Epithelial cell of esophagus (primary cell): ENCODE results near the gene ELF2.

ENCODE experiments used
- DNase-seq: peaks from one replicate; pipeline ENCODE4 v3.0.0; 2010; ENCODE audit warnings: low read depth
- H3K4me3 ChIP-seq: 2 replicates; pipeline ENCODE4 v1.5.1; 2011; ENCODE audit warnings: mild to moderate bottlenecking, low read length, control low read depth
- CTCF ChIP-seq: IDR thresholded peaks from 2 replicates; pipeline ENCODE4 v1.5.1; 2011; ENCODE audit warnings: low read depth, mild to moderate bottlenecking, low read length, control low read depth, inconsistent platforms; ENCODE audit not compliant: insufficient read depth; ENCODE audit errors: missing control alignments

ELF2 gene

GRCh38 chr4:139018971-139019758, 157.9 kb downstream of the ELF2 start:
- TF ChIP-seq CTCF, result no peak
- H3K4me3 ChIP-seq, result no peak overlapping the region
- DNase-seq, result no peak

DNA sequence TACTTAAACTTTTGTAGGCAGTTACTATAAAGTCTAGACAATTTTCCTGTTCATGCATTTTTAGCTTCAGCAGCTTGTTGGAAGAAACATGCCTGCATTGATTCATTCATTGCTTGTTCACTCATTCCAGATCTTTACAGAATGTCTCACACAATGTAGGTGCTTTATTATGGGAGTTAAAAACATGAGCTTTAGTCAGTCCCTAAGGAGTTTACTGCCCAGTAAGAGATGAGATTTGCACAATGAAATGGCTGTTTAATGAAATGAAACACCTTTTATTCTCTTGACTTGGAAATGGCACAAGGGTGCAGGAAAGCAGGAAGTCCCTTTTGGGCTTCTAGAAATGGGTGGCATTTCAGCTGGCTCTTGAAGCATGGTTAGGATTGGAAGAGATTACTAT, 158.5 kb downstream of the ELF2 start:
- no peak overlapping the region for H3K4me3 ChIP-seq
- TF ChIP-seq CTCF, result no peak
- no peak for DNase-seq

- no peak for TF ChIP-seq CTCF
- no peak overlapping the region for H3K4me3 ChIP-seq
- no peak for DNase-seq
These were observed 159.2 kb downstream of the ELF2 start for GRCh38 chr4:139017861-139018260.

DNA sequence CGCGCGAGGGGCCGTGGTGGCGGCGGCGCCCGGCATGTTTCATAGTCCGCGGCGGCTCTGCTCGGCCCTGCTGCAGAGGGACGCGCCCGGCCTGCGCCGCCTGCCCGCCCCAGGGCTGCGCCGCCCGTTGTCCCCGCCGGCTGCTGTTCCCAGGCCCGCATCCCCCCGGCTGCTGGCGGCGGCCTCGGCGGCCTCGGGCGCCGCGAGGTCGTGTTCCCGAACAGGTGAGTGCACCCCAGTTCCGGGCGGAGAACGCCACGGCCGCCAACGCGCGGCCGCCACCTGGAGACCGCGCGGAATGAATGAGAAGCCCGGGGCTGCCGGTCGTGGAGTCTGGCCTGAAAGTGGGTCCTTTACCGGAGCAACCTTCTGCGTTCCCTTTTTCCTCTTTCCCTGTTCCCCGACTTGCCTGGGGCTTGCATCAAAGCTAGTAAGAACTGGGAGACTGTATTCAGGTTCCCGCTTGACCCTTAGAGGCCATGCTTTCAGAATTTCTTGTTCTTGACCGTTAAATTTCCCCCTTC, 161.0 kb downstream of the ELF2 start:
- DNase-seq, result no peak
- TF ChIP-seq CTCF, result no peak
- peak overlapping the region; percentile 76 for H3K4me3 ChIP-seq

DNA sequence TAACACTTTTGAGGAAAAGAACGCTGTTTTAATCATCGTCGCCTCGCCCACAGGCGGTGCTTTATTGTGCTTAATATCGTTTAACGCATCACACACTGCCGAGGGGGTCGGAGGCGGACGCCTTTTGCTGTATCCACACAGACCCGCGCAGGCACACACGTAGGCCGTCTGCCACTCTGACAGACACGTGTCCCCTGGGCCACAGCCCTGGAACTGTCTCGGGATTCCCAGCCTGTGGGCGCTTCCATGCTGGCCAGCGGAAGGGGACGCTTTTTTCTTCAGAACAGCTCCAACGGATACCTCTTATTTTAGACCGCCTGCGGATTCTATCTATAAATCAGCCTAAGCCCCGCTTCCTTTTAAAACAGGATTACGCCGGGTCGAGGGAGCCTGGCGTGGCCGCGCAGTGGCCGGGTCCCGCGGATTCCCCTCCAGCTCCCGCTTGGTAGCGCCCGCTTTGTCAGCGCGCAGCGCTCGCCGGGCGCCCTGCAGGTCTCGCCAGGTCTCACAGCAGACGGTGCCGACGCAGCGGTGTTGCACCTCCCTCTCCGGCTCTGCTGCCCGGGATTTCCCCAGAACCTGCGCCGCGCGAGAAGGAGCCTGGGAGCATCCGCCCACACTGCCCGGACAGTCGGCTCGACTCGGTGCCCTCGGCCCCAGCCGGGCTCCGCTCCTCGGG, 161.6 kb downstream of the ELF2 start, which contains the start of gene NOCT:
TSS of gene NOCT (plus strand) at position 513 of the 679 bp plus-strand sequence. CDS start 201 bp downstream, outside the sequence.
- peak within 1 kb of the TSS; percentile 76 for H3K4me3 ChIP-seq
- peak; percentile 96 for DNase-seq
- TF ChIP-seq CTCF, result no peak

DNA sequence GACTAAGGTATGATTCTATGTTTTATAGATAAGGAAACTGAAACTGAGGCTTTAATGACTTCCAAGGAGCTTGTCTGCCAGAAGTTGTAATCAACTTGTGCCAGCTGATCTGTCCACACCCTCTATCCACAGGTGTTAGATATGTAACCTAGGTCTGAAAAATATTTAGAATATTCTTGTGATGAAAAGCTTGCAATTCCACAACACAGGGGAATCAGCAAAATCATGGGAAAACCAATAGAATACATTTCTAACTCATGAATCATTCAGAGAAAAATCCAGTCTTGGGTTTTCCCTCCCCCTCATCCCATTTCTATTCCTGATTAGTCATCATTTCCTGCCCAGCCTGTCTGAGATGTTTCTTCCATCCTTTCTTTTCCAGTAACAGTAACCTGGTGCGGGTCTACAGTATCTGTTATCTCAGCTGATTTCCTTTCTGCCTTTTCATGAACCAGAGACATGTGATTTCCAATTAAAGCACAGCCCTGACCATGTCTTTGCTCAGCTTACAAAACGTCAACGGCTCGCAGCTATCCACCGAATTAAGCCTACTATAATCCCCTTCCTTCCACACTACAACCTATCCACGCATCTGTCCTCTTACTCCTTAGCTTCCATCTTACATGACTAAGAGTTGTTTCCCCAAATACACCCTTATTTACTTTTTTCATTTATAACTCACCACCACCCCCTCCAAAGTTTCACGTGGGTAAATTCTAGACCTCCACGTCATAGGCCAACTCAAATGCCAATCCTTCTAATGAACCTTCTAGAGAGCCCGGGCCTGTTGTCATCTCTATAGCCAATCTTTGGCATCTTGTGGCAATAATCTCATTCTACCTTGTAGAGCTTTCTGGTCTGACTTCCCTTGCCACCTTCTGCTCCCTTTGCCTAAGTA, 162.4 kb downstream of the ELF2 start:
- peak; percentile 95 for DNase-seq
- TF ChIP-seq CTCF, result no peak
- peak overlapping the region; percentile 76 for H3K4me3 ChIP-seq
